K562 (cell line): ENCODE data around the gene C21orf58. TPM values are rescaled to one million over a fixed set of nuclear protein-coding genes. Genes with fewer than 3 reads are reported as not detected.

Experiments
- ARID2 ChIP-seq: fragments of 450-650 bp; IDR thresholded peaks from 2 replicates; pipeline ENCODE4 v1.6.1; 2017; ENCODE audit warnings: antibody characterized with exemption, mild to moderate bottlenecking
- C11orf30 ChIP-seq: fragments of 450-650 bp; IDR thresholded peaks from 2 replicates; pipeline ENCODE4 v1.6.1; 2016; ENCODE audit warnings: low read depth, mild to moderate bottlenecking
- CBFA2T3 ChIP-seq: fragments of 450-650 bp; IDR thresholded peaks from 2 replicates; pipeline ENCODE4 v1.6.1; 2017
- COPS2 ChIP-seq: fragments of 450-650 bp; conservative IDR thresholded peaks from 2 replicates; pipeline ENCODE4 v1.6.1; 2016; ENCODE audit warnings: mild to moderate bottlenecking, moderate library complexity
- ETV1 ChIP-seq: fragments of 450-650 bp; conservative IDR thresholded peaks from 2 replicates; pipeline ENCODE4 v1.6.1; 2016; ENCODE audit warnings: missing genetic modification characterization, control low read depth, low read depth, missing compliant biosample characterization
- GTF2F1 ChIP-seq: IDR thresholded peaks from 2 replicates; pipeline ENCODE4 v1.6.1; 2011; ENCODE audit warnings: low read depth, low read length, improper control_type of control experiment
- PCBP2 ChIP-seq: fragments of 200-400 bp; formaldehyde crosslinking; IDR thresholded peaks from 2 replicates; pipeline ENCODE4 v1.6.1; 2018; ENCODE audit warnings: low read length, low read depth, mild to moderate bottlenecking, moderate library complexity; ENCODE audit not compliant: poor library complexity, severe bottlenecking
- POLR3G ChIP-seq: IDR thresholded peaks from 2 replicates; pipeline ENCODE4 v1.6.1; 2011; ENCODE audit not compliant: insufficient read length, insufficient replicate concordance; ENCODE audit errors: extremely low read depth
- RFX7 ChIP-seq: fragments of 250-450 bp; sonication (Bioruptor Pico); IDR thresholded peaks from 2 replicates; pipeline ENCODE4 v1.5.1; 2021; ENCODE audit warnings: mild to moderate bottlenecking
- SIN3B ChIP-seq: fragments of 450-650 bp; IDR thresholded peaks from 2 replicates; pipeline ENCODE4 v1.6.1; 2017; ENCODE audit warnings: low read depth, mild to moderate bottlenecking, moderate library complexity
- SMAD1 ChIP-seq: fragments of 150-350 bp; IDR thresholded peaks from 2 replicates; pipeline ENCODE4 v1.6.1; 2014; ENCODE audit warnings: low read length, low read depth; ENCODE audit not compliant: partially characterized antibody
- TAF1 ChIP-seq: IDR thresholded peaks from 2 replicates; pipeline ENCODE4 v1.6.1; 2011; ENCODE audit warnings: mild to moderate bottlenecking, low read length, moderate library complexity; ENCODE audit not compliant: insufficient read depth, control insufficient read depth, severe bottlenecking; ENCODE audit errors: extremely low read depth
- U2AF2 ChIP-seq: fragments of 200-400 bp; formaldehyde crosslinking; optimal IDR thresholded peaks from 2 replicates; pipeline ENCODE3; 2017; ENCODE audit warnings: low read depth, mild to moderate bottlenecking, low read length
- ZFP36 ChIP-seq: fragments of 150-350 bp; IDR thresholded peaks from 2 replicates; pipeline ENCODE4 v1.6.1; 2018; ENCODE audit warnings: low read length, low read depth; ENCODE audit not compliant: partially characterized antibody
- ZNF140 ChIP-seq: fragments of 250-450 bp; sonication (Bioruptor Pico); IDR thresholded peaks from 2 replicates; pipeline ENCODE4 v1.8.0; 2021; ENCODE audit warnings: moderate library complexity, mild to moderate bottlenecking, inconsistent platforms
- ZNF175 ChIP-seq: fragments of 200-800 bp; sonication (Bioruptor generic); IDR thresholded peaks from 2 replicates; pipeline ENCODE4 v1.6.1; 2016; ENCODE audit warnings: low read depth, mild to moderate bottlenecking, missing genetic modification characterization, missing compliant biosample characterization
- ZNF695 ChIP-seq: fragments of 450-650 bp; formaldehyde crosslinking; IDR thresholded peaks from 2 replicates; pipeline ENCODE4 v1.4.0; 2020; ENCODE audit warnings: mild to moderate bottlenecking, moderate library complexity
- ZNF764 ChIP-seq: fragments of 250-450 bp; sonication (Bioruptor Pico); IDR thresholded peaks from 2 replicates; pipeline ENCODE4 v1.4.0; 2020; ENCODE audit warnings: low read depth, mild to moderate bottlenecking, moderate library complexity
- ZNF766 ChIP-seq: fragments of 200-800 bp; sonication (Bioruptor generic); conservative IDR thresholded peaks from 2 replicates; pipeline ENCODE4 v1.6.1; 2016; ENCODE audit warnings: missing genetic modification characterization, missing compliant biosample characterization
- polyA plus RNA-seq, 8 experiments: library from polyadenylated mRNA; depleted of rRNA in 4 of 8; stranded (reverse) in 5 of 8; unstranded in 3 of 8; fragments of >200 nt; fragmentation: Nextera tagmentation in 2 of 8; fragmentation: Illumina TruSeq in 1 of 8; extraction: Ambion mirVana in 2 of 8; extraction: Trizol in 1 of 8; gene quantifications; 2 replicates each; pipeline versions ENCODE4 v1.2.1 to v1.2.3, GENCODE V29; 2011 to 2014; ENCODE audit warnings: inconsistent platforms in 1 of 8, missing spikeins in 1 of 8
- total RNA-seq, 7 experiments: library from RNA; depleted of rRNA in 6 of 7; stranded (reverse); fragments of >200 nt in 6 of 7; fragmentation: Illumina TruSeq in 2 of 7; extraction: Trizol in 2 of 7; gene quantifications; 2 replicates each; pipeline versions ENCODE4 v1.2.1 to v1.2.3, GENCODE V29; 2011 to 2021; ENCODE audit warnings: low replicate concordance in 1 of 7
- TF ChIP-seq, protein P1 (sequence below): sonication (generic); formaldehyde crosslinking; IDR thresholded peaks from 2 replicates; pipeline ENCODE4 v1.8.0; 2023; ENCODE audit warnings: missing genetic modification reagents, mild to moderate bottlenecking, borderline replicate concordance
- TF ChIP-seq, protein P2 (sequence below): sonication (generic); formaldehyde crosslinking; IDR thresholded peaks from 2 replicates; pipeline ENCODE4 v1.8.0; 2023; ENCODE audit warnings: mild to moderate bottlenecking, missing genetic modification reagents
- TF ChIP-seq, protein P3 (sequence below): sonication (generic); formaldehyde crosslinking; IDR thresholded peaks from 2 replicates; pipeline ENCODE4 v1.8.1; 2022; ENCODE audit warnings: missing genetic modification reagents

Gene C21orf58
- total and polyA plus RNA-seq, 9 of the 15 experiments (the other 6 are each of a cell fraction or from before 2014, with no cell fraction given) = 1.2 to 30.5 (median 12.4) TPM

DNA sequence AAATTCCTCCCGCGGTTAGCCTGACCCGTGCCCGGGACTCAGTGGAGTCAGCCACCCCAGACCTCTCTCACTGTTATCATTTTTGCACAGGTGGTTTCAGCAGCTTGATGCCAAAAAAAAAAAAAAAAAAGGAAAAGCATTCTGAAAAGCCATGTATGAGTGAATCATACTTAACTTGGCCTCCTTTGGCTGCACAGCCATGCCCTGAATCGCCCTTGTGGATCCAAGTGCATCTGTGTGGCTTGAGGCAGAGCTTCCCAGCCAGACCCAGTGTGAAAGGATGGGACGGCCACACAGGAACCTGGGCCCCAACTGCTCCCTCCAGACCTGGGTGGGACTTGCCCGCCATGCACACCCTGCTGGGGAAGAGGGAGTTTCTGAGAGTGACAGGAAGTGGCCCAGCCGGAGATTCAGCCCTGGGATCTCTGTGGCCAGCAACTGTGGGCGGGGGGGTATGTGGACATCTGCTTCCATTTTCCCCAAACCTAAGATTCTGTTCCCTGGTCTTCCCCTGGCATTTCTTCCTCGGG is 29.0 kb downstream of the C21orf58 start (continued):
- TF ChIP-seq, protein P1, sequence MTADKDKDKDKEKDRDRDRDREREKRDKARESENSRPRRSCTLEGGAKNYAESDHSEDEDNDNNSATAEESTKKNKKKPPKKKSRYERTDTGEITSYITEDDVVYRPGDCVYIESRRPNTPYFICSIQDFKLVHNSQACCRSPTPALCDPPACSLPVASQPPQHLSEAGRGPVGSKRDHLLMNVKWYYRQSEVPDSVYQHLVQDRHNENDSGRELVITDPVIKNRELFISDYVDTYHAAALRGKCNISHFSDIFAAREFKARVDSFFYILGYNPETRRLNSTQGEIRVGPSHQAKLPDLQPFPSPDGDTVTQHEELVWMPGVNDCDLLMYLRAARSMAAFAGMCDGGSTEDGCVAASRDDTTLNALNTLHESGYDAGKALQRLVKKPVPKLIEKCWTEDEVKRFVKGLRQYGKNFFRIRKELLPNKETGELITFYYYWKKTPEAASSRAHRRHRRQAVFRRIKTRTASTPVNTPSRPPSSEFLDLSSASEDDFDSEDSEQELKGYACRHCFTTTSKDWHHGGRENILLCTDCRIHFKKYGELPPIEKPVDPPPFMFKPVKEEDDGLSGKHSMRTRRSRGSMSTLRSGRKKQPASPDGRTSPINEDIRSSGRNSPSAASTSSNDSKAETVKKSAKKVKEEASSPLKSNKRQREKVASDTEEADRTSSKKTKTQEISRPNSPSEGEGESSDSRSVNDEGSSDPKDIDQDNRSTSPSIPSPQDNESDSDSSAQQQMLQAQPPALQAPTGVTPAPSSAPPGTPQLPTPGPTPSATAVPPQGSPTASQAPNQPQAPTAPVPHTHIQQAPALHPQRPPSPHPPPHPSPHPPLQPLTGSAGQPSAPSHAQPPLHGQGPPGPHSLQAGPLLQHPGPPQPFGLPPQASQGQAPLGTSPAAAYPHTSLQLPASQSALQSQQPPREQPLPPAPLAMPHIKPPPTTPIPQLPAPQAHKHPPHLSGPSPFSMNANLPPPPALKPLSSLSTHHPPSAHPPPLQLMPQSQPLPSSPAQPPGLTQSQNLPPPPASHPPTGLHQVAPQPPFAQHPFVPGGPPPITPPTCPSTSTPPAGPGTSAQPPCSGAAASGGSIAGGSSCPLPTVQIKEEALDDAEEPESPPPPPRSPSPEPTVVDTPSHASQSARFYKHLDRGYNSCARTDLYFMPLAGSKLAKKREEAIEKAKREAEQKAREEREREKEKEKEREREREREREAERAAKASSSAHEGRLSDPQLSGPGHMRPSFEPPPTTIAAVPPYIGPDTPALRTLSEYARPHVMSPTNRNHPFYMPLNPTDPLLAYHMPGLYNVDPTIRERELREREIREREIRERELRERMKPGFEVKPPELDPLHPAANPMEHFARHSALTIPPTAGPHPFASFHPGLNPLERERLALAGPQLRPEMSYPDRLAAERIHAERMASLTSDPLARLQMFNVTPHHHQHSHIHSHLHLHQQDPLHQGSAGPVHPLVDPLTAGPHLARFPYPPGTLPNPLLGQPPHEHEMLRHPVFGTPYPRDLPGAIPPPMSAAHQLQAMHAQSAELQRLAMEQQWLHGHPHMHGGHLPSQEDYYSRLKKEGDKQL = no peak
- TF ChIP-seq, protein P2, sequence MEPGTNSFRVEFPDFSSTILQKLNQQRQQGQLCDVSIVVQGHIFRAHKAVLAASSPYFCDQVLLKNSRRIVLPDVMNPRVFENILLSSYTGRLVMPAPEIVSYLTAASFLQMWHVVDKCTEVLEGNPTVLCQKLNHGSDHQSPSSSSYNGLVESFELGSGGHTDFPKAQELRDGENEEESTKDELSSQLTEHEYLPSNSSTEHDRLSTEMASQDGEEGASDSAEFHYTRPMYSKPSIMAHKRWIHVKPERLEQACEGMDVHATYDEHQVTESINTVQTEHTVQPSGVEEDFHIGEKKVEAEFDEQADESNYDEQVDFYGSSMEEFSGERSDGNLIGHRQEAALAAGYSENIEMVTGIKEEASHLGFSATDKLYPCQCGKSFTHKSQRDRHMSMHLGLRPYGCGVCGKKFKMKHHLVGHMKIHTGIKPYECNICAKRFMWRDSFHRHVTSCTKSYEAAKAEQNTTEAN (CRISPR knock-in tag) = no peak
- TF ChIP-seq C11orf30 (no peak), TAF1 (no peak), COPS2 (no peak), ETV1 (peak; percentile 82), GTF2F1 (no peak), SMAD1 (no peak), CBFA2T3 (peak; percentile 86), U2AF2 (no peak), POLR3G (no peak), ZNF175 (no peak), PCBP2 (no peak), ZNF766 (CRISPR knock-in tag) (no peak), RFX7 (CRISPR knock-in tag) (no peak), ZNF140 (CRISPR knock-in tag) (no peak), ARID2 (no peak), ZNF695 (no peak), SIN3B (no peak), ZFP36 (no peak), ZNF764 (CRISPR knock-in tag) (no peak)
- TF ChIP-seq, protein P3, sequence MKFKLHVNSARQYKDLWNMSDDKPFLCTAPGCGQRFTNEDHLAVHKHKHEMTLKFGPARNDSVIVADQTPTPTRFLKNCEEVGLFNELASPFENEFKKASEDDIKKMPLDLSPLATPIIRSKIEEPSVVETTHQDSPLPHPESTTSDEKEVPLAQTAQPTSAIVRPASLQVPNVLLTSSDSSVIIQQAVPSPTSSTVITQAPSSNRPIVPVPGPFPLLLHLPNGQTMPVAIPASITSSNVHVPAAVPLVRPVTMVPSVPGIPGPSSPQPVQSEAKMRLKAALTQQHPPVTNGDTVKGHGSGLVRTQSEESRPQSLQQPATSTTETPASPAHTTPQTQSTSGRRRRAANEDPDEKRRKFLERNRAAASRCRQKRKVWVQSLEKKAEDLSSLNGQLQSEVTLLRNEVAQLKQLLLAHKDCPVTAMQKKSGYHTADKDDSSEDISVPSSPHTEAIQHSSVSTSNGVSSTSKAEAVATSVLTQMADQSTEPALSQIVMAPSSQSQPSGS (CRISPR knock-in tag) = no peak
